ENCODE measurements around the gene PAK1.

GRCh38 chr11:77310721-77311120 lies 163.2 kb downstream of the PAK1 start:
- TF ChIP-seq POLR2A (IDR thresholded peaks at IDR 0.05) (no peak), CTCF (IDR thresholded peaks at IDR 0.05) (no peak), EP300 (IDR thresholded peaks at IDR 0.05) (no peak)
